Right atrium auricular region (tissue), 2 donors: ENCODE measurements around the gene FMNL3. TPM values are rescaled to one million over a fixed set of nuclear protein-coding genes. Genes with fewer than 3 reads are reported as not detected.
"Not testable (repeated sequence)": the region's sequence is repeated elsewhere in the genome, so short reads cannot be mapped to it uniquely, and the experiment has no call there.

Source experiments
- DNase-seq: peaks from one replicate; pipeline ENCODE4 v3.0.0-alpha.2; 2019; ENCODE audit warnings: low spot score
- H3K27ac ChIP-seq, 2 donors: fragments of 200-600 bp; sonication (generic); 1 replicate in 1 of 2; 2 replicates in 1 of 2; pipeline ENCODE4 v1.5.1; 2016 to 2019
- H3K27me3 ChIP-seq, 2 donors: fragments of 200-600 bp; sonication (generic); one replicate each; pipeline versions ENCODE4 v1.5.1 to v1.6.0; 2017 to 2019
- H3K36me3 ChIP-seq: fragments of 200-600 bp; sonication (generic); one replicate; pipeline ENCODE4 v1.5.1; 2016
- H3K4me1 ChIP-seq, 2 donors: fragments of 200-600 bp; sonication (generic); one replicate each; pipeline versions ENCODE4 v1.5.1 to v1.6.0; 2017 to 2019
- H3K4me3 ChIP-seq, 2 donors: fragments of 200-600 bp; sonication (generic); 1 replicate in 1 of 2; 2 replicates in 1 of 2; pipeline ENCODE4 v1.5.1; 2017 to 2019; ENCODE audit warnings: mild to moderate bottlenecking in 1 of 2, moderate library complexity in 1 of 2
- H3K9me3 ChIP-seq, 2 donors: fragments of 200-600 bp; sonication (generic); one replicate each; pipeline ENCODE4 v1.5.1; 2019
- CTCF ChIP-seq, 2 donors: fragments of 200-600 bp; sonication (generic); IDR thresholded peaks; one replicate each; pipeline ENCODE4 v1.5.1; 2019; ENCODE audit warnings: antibody characterized with exemption in 2 of 2
- total RNA-seq, 2 donors: library from RNA; depleted of rRNA; stranded (reverse); fragments of >200 nt; gene quantifications; one replicate each; pipeline ENCODE4 v1.1.0, GENCODE V29; 2016

Gene FMNL3
- total RNA-seq, 2 donors from 2014 or later = 9.0 to 19.7 TPM

GRCh38 chr12:49748306-49748705 is 41.1 kb upstream of the FMNL3 start:
- H3K36me3 ChIP-seq = peaks cover 23% of the 10 kb centered on the region
- H3K27ac ChIP-seq = peak overlapping the region in 1 of 2 donors; percentile 5
- no peaks in the 10 kb centered on the region for H3K9me3 ChIP-seq
- no peak for TF ChIP-seq CTCF (IDR thresholded peaks at IDR 0.05)
- DNase-seq = no peak
- H3K4me3 ChIP-seq = no peak overlapping the region
- H3K27me3 ChIP-seq = no peaks in the 10 kb centered on the region
- peaks cover 0 to 99% of the 10 kb centered on the region in 2 donors for H3K4me1 ChIP-seq

GRCh38 chr12:49744363-49744885 is 37.2 kb upstream of the FMNL3 start:
- Histone ChIP-seq H3K9me3 (no peaks in the 10 kb centered on the region), H3K36me3 (peaks cover 8% of the 10 kb centered on the region), H3K27ac (no peak overlapping the region), H3K4me3 (no peak overlapping the region), H3K27me3 (no peaks in the 10 kb centered on the region), H3K4me1 (peaks cover 0 to 77% of the 10 kb centered on the region in 2 donors)
- no peak for TF ChIP-seq CTCF (IDR thresholded peaks at IDR 0.05)
- no peak for DNase-seq

GRCh38 chr12:49741882-49742620 is 34.8 kb upstream of the FMNL3 start:
- no peak for TF ChIP-seq CTCF (IDR thresholded peaks at IDR 0.05)
- H3K27ac ChIP-seq = peak overlapping the region; percentile 93 to 99
- no peaks in the 10 kb centered on the region for H3K27me3 ChIP-seq
- peak; percentile 93 for DNase-seq
- H3K4me3 ChIP-seq = peak overlapping the region; percentile 73 to 82
- H3K36me3 ChIP-seq = peaks cover under 1% of the 10 kb centered on the region
- H3K4me1 ChIP-seq = peaks cover 0 to 53% of the 10 kb centered on the region in 2 donors
- no peaks in the 10 kb centered on the region for H3K9me3 ChIP-seq

GRCh38 chr12:49740930-49741881 is 34.0 kb upstream of the FMNL3 start, which contains the start of gene TMBIM6:
TMBIM6 (plus strand) TSS chr12:49741557; CDS start chr12:49752494, 10,937 bp downstream.
- peak; percentile 93 to 96 for TF ChIP-seq CTCF (IDR thresholded peaks at IDR 0.05)
- H3K36me3 ChIP-seq = no peaks in the 10 kb centered on the region
- no peaks in the 10 kb centered on the region for H3K27me3 ChIP-seq
- peak within 1 kb of the TSS; percentile 93 to 99 for H3K27ac ChIP-seq
- no peaks in the 10 kb centered on the region for H3K9me3 ChIP-seq
- H3K4me1 ChIP-seq = peaks cover 0 to 44% of the 10 kb centered on the region in 2 donors
- peak within 1 kb of the TSS; percentile 73 to 82 for H3K4me3 ChIP-seq
- peak; percentile 100 for DNase-seq

GRCh38 chr12:49740277-49740676 is 33.1 kb upstream of the FMNL3 start:
- not testable (repeated sequence) for H3K36me3 ChIP-seq, H3K9me3 ChIP-seq, DNase-seq, H3K27ac ChIP-seq, H3K27me3 ChIP-seq, H3K4me3 ChIP-seq
- peaks cover 0 to 36% of the 10 kb centered on the region in 2 donors for H3K4me1 ChIP-seq

GRCh38 chr12:49738721-49739120 is 31.5 kb upstream of the FMNL3 start:
- H3K36me3 ChIP-seq, H3K27ac ChIP-seq, H3K9me3 ChIP-seq, DNase-seq, H3K4me3 ChIP-seq, H3K27me3 ChIP-seq: not testable (repeated sequence)
- H3K4me1 ChIP-seq = peaks cover 0 to 20% of the 10 kb centered on the region in 2 donors

- not testable (repeated sequence) for H3K27ac ChIP-seq, H3K27me3 ChIP-seq, H3K9me3 ChIP-seq, H3K4me1 ChIP-seq, H3K36me3 ChIP-seq, DNase-seq, H3K4me3 ChIP-seq
These were observed 27.7 kb upstream of the FMNL3 start for GRCh38 chr12:49734900-49735299.
